GM12874 (cell line): Measurements from ENCODE around the gene HBD.

Source experiments
- CTCF ChIP-seq: IDR thresholded peaks from 2 replicates; pipeline ENCODE4 v1.5.1; 2011; ENCODE audit warnings: low read depth, mild to moderate bottlenecking, control low read depth, low read length, moderate library complexity; ENCODE audit not compliant: insufficient read depth

The HBD gene

GRCh38 chr11:5242933-5243815 is 8.9 kb upstream of the HBD start:
- no peak for TF ChIP-seq CTCF

GRCh38 chr11:5242208-5242607 is 7.9 kb upstream of the HBD start:
- no peak for TF ChIP-seq CTCF

GRCh38 chr11:5241458-5241857 is 7.2 kb upstream of the HBD start:
- TF ChIP-seq CTCF: no peak

GRCh38 chr11:5240458-5240857 is 6.2 kb upstream of the HBD start:
- no peak for TF ChIP-seq CTCF

- TF ChIP-seq CTCF: no peak
Measured at GRCh38 chr11:5240056-5240455, 5.8 kb upstream of the HBD start.

- no peak for TF ChIP-seq CTCF
Measured at GRCh38 chr11:5239046-5239445, 4.8 kb upstream of the HBD start.

GRCh38 chr11:5238486-5238885 is 4.2 kb upstream of the HBD start:
- TF ChIP-seq CTCF: no peak
